Keratinocyte (primary cell): Measurements from ENCODE around the gene FNDC3B. TPM values are rescaled to one million over a fixed set of nuclear protein-coding genes. Genes with fewer than 3 reads are reported as not detected.

Experiments used
- DNase-seq: peaks from one replicate; pipeline ENCODE4 v3.0.0-alpha.2; 2011; ENCODE audit warnings: low read depth, missing footprints, low spot score
- FAIRE-seq: peaks from 2 replicates; lab custom pipeline; 2011; peaks lifted over from hg19 to GRCh38; lab: Jason Lieb, UNC
- H2AFZ ChIP-seq: 2 replicates; pipeline ENCODE4 v1.6.0; 2012; ENCODE audit warnings: low read length, control low read depth, inconsistent platforms; ENCODE audit not compliant: control insufficient read depth
- H3K27ac ChIP-seq: 2 replicates; pipeline ENCODE4 v1.5.1; 2011; ENCODE audit warnings: low read length; ENCODE audit not compliant: control insufficient read depth, insufficient read depth
- H3K27me3 ChIP-seq: 3 replicates; pipeline ENCODE4 v1.6.0; 2011; ENCODE audit warnings: low read length; ENCODE audit not compliant: control insufficient read depth, insufficient read depth; ENCODE audit errors: extremely low read depth
- H3K36me3 ChIP-seq, 2 experiments: 2 replicates in 1 of 2; 3 replicates in 1 of 2; pipeline ENCODE4 v1.5.1; 2011; ENCODE audit warnings: low read length in 2 of 2, mild to moderate bottlenecking in 1 of 2; ENCODE audit not compliant: control insufficient read depth in 2 of 2, insufficient read depth in 2 of 2; ENCODE audit errors: extremely low read depth in 1 of 2
- H3K4me1 ChIP-seq: 3 replicates; pipeline ENCODE4 v1.5.1; 2011; ENCODE audit warnings: low read length; ENCODE audit not compliant: control insufficient read depth, insufficient read depth; ENCODE audit errors: extremely low read depth
- H3K4me2 ChIP-seq: 3 replicates; pipeline ENCODE4 v1.6.0; 2011; ENCODE audit warnings: low read depth, low read length; ENCODE audit not compliant: control insufficient read depth, insufficient read depth; ENCODE audit errors: extremely low read depth
- H3K4me3 ChIP-seq, 3 experiments: fragments of 200-600 bp in 1 of 3; sonication (generic) in 1 of 3; 2 replicates in 2 of 3; 3 replicates in 1 of 3; pipeline ENCODE4 v1.5.1; 2011 to 2016; ENCODE audit warnings: low read length in 3 of 3, mild to moderate bottlenecking in 3 of 3, control low read depth in 2 of 3, inconsistent platforms in 1 of 3, low read depth in 1 of 3, mixed read lengths in 1 of 3, mixed run types in 1 of 3, moderate library complexity in 1 of 3; ENCODE audit not compliant: control insufficient read depth in 2 of 3, insufficient read depth in 2 of 3; ENCODE audit errors: extremely low read depth in 1 of 3
- H3K79me2 ChIP-seq: 2 replicates; pipeline ENCODE4 v1.6.0; 2012; ENCODE audit warnings: low read length; ENCODE audit not compliant: control insufficient read depth, insufficient read depth
- H3K9ac ChIP-seq: 3 replicates; pipeline ENCODE4 v1.6.0; 2011; ENCODE audit warnings: low read length; ENCODE audit not compliant: control insufficient read depth, insufficient read depth; ENCODE audit errors: extremely low read depth
- H3K9me1 ChIP-seq: 3 replicates; pipeline ENCODE4 v1.6.0; 2011; ENCODE audit warnings: low read length; ENCODE audit not compliant: control insufficient read depth, insufficient read depth; ENCODE audit errors: extremely low read depth
- H3K9me3 ChIP-seq: 2 replicates; pipeline ENCODE4 v1.5.1; 2012; ENCODE audit warnings: low read depth, low read length; ENCODE audit not compliant: control insufficient read depth
- H4K20me1 ChIP-seq: 3 replicates; pipeline ENCODE4 v1.6.0; 2011; ENCODE audit warnings: low read length; ENCODE audit not compliant: control insufficient read depth, insufficient read depth; ENCODE audit errors: extremely low read depth
- EZH2 ChIP-seq: IDR thresholded peaks from one replicate; pipeline ENCODE4 v1.6.1; 2012; ENCODE audit warnings: inconsistent platforms, mild to moderate bottlenecking, low read length, moderate library complexity
- dilution Hi-C: fragments of 300-500 bp; cut with MboI; formaldehyde crosslinking; loops from one replicate; pipeline ENCODE4 v1.7.0; 2020; ENCODE audit warnings: low sequenced_read_pairs; ENCODE audit not compliant: extremely low pct_ligation_motif_present
- polyA plus RNA-seq, 5 experiments: library from polyadenylated mRNA; depleted of rRNA in 3 of 5; stranded (reverse) in 3 of 5; stranded (forward) in 1 of 5; unstranded in 1 of 5; fragments of >200 nt; gene quantifications; 1 replicate in 1 of 5; 2 replicates in 3 of 5; 3 replicates in 1 of 5; pipeline versions ENCODE4 v1.2.1 to v1.2.3, GENCODE V29; 2011 to 2012; ENCODE audit warnings: missing spikeins in 2 of 5, low read depth in 1 of 5, low replicate concordance in 1 of 5
- TF ChIP-seq, protein P1 (sequence below), 3 experiments: IDR thresholded peaks in 1 of 3; conservative IDR thresholded peaks in 1 of 3; optimal IDR thresholded peaks in 1 of 3; 2 replicates in 2 of 3; 3 replicates in 1 of 3; pipeline versions ENCODE3 to v1.5.1; 2011; ENCODE audit warnings: low read length in 3 of 3, mild to moderate bottlenecking in 3 of 3, moderate library complexity in 2 of 3, control low read depth in 1 of 3, inconsistent platforms in 1 of 3; ENCODE audit not compliant: insufficient read depth in 2 of 3; ENCODE audit errors: extremely low read depth in 1 of 3

The FNDC3B gene
- polyA plus RNA-seq, 1 donor (not counting 4 experiments of a cell fraction or from before 2014, with no cell fraction given): 31.4 TPM

DNA sequence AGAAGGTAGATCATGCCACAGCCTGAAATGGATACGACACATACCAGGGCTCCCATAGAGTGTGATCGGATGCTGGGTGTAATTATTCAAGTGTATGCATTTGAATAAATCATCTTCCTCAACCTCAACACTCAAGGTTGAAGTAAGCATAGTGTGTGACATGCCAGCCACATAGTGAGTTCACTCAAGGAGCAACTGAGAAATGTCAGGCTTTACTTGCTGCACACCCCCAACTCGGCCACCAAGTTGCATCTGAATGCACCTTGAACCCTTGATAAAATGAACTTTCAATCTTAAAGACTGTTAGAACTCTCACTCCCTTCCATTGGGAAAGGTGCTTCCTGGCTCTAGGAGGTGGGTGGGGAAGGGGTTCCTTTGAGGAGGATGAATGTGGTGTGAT lies 287.6 kb downstream of the FNDC3B start:
- Histone ChIP-seq H3K4me2 (no peak overlapping the region), H4K20me1 (no peaks in the 10 kb centered on the region), H3K27me3 (no peaks in the 10 kb centered on the region), H2AFZ (no peak overlapping the region), H3K79me2 (no peaks in the 10 kb centered on the region), H3K9ac (no peak overlapping the region), H3K9me1 (no peaks in the 10 kb centered on the region), H3K36me3 (peaks cover 15 to 24% of the 10 kb centered on the region in 2 experiments), H3K27ac (no peak overlapping the region), H3K9me3 (no peaks in the 10 kb centered on the region), H3K4me1 (peaks cover 12% of the 10 kb centered on the region), H3K4me3 (no peak overlapping the region)
- DNase-seq (no peak), FAIRE-seq (no peak)
- TF ChIP-seq, protein P1, sequence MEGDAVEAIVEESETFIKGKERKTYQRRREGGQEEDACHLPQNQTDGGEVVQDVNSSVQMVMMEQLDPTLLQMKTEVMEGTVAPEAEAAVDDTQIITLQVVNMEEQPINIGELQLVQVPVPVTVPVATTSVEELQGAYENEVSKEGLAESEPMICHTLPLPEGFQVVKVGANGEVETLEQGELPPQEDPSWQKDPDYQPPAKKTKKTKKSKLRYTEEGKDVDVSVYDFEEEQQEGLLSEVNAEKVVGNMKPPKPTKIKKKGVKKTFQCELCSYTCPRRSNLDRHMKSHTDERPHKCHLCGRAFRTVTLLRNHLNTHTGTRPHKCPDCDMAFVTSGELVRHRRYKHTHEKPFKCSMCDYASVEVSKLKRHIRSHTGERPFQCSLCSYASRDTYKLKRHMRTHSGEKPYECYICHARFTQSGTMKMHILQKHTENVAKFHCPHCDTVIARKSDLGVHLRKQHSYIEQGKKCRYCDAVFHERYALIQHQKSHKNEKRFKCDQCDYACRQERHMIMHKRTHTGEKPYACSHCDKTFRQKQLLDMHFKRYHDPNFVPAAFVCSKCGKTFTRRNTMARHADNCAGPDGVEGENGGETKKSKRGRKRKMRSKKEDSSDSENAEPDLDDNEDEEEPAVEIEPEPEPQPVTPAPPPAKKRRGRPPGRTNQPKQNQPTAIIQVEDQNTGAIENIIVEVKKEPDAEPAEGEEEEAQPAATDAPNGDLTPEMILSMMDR (optimal IDR thresholded peaks at IDR 0.05 in 1 of 3, IDR thresholded peaks at IDR 0.05 in 1 of 3, conservative IDR thresholded peaks at IDR 0.05 in 1 of 3; ENCODE audit: extremely low read depth in 1 of 3, insufficient read depth in 2 of 3, low read length in 3 of 3): no peak
- no peak for TF ChIP-seq EZH2
- dilution Hi-C loops: no loop called here

DNA sequence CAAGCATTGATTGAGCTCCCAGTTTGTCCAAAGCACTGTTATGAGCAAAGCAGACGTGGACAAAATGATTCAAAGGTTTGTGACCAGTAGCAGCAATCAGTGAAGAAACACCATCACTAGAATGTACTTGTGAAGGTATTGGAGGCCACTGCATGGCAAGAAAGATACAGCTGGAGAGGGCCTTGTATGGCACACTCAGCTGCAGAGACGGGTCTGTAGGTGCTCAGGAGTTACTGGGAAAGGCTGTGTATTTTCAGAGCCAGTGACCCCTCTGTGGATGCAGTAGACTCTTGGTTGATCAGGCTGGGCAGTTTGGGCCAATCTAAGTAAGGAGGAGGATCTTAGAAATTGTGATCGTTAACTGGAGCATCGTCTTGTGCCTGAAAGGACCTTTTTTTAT lies 288.9 kb downstream of the FNDC3B start:
- dilution Hi-C loops: no loop called here
- H3K9ac ChIP-seq: no peak overlapping the region
- FAIRE-seq (no peak), DNase-seq (no peak)
- no peaks in the 10 kb centered on the region for H3K79me2 ChIP-seq
- H3K36me3 ChIP-seq: peaks cover 15 to 19% of the 10 kb centered on the region in 2 experiments
- H3K27ac ChIP-seq: no peak overlapping the region
- no peak for TF ChIP-seq EZH2
- TF ChIP-seq, protein P1 (optimal IDR thresholded peaks at IDR 0.05 in 1 of 3, IDR thresholded peaks at IDR 0.05 in 1 of 3, conservative IDR thresholded peaks at IDR 0.05 in 1 of 3; ENCODE audit: extremely low read depth in 1 of 3, insufficient read depth in 2 of 3, low read length in 3 of 3): no peak
- H3K9me3 ChIP-seq: no peaks in the 10 kb centered on the region
- no peaks in the 10 kb centered on the region for H4K20me1 ChIP-seq
- no peak overlapping the region for H3K4me2 ChIP-seq
- H3K4me3 ChIP-seq: no peak overlapping the region
- H3K4me1 ChIP-seq: peaks cover 11% of the 10 kb centered on the region
- no peaks in the 10 kb centered on the region for H3K9me1 ChIP-seq
- H2AFZ ChIP-seq: no peak overlapping the region
- H3K27me3 ChIP-seq: no peaks in the 10 kb centered on the region
